ENCODE data around the gene TCF7L2.

- TF ChIP-seq, protein P1, sequence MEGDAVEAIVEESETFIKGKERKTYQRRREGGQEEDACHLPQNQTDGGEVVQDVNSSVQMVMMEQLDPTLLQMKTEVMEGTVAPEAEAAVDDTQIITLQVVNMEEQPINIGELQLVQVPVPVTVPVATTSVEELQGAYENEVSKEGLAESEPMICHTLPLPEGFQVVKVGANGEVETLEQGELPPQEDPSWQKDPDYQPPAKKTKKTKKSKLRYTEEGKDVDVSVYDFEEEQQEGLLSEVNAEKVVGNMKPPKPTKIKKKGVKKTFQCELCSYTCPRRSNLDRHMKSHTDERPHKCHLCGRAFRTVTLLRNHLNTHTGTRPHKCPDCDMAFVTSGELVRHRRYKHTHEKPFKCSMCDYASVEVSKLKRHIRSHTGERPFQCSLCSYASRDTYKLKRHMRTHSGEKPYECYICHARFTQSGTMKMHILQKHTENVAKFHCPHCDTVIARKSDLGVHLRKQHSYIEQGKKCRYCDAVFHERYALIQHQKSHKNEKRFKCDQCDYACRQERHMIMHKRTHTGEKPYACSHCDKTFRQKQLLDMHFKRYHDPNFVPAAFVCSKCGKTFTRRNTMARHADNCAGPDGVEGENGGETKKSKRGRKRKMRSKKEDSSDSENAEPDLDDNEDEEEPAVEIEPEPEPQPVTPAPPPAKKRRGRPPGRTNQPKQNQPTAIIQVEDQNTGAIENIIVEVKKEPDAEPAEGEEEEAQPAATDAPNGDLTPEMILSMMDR (conservative IDR thresholded peaks at IDR 0.05 in 1 of 2, IDR thresholded peaks at IDR 0.05 in 1 of 2; ENCODE audit: extremely low read depth in 1 of 2, insufficient read depth in 1 of 2, low read depth in 1 of 2, low read length in 2 of 2) = no peak
- no peak for TF ChIP-seq EZH2 (IDR thresholded peaks at IDR 0.05; ENCODE audit: borderline replicate concordance, low read length)
These were observed 177.3 kb downstream of the TCF7L2 start for GRCh38 chr10:113127261-113127900.

All from mammary epithelial cell (primary cell).